Mesendoderm (in vitro differentiated cells): ENCODE measurements around the gene KCNC1.

Experiments used
- DNase-seq: peaks from one replicate; pipeline ENCODE4 v3.0.0; 2013
- H2AK5ac ChIP-seq: 2 replicates; pipeline ENCODE4 v1.6.1; 2013; ENCODE audit warnings: low read length, inconsistent platforms
- H2BK120ac ChIP-seq: 2 replicates; pipeline ENCODE4 v1.6.1; 2013; ENCODE audit warnings: low read depth, mild to moderate bottlenecking, low read length, moderate library complexity, mixed read lengths
- H2BK15ac ChIP-seq: replicated peaks from 2 replicates; pipeline ENCODE4 v1.6.1; 2013; ENCODE audit warnings: low read depth, mild to moderate bottlenecking, moderate library complexity
- H2BK5ac ChIP-seq: 2 replicates; pipeline ENCODE4 v1.6.1; 2013; ENCODE audit warnings: low read length, inconsistent platforms
- H3K18ac ChIP-seq: 2 replicates; pipeline ENCODE4 v1.6.1; 2013; ENCODE audit warnings: mild to moderate bottlenecking, low read length, mixed read lengths
- H3K23ac ChIP-seq: one replicate; pipeline ENCODE4 v1.6.1; 2013; ENCODE audit warnings: low read length
- H3K27ac ChIP-seq: 2 replicates; pipeline ENCODE4 v1.5.1; 2013; ENCODE audit warnings: low read depth, mild to moderate bottlenecking, inconsistent platforms, low read length, moderate library complexity
- H3K27me3 ChIP-seq: 2 replicates; pipeline ENCODE4 v1.6.1; 2013; ENCODE audit warnings: low read length, control low read depth, mild to moderate bottlenecking, inconsistent platforms; ENCODE audit not compliant: insufficient read depth, poor library complexity
- H3K36me3 ChIP-seq: 2 replicates; pipeline ENCODE4 v1.6.1; 2013; ENCODE audit warnings: low read length, inconsistent platforms; ENCODE audit not compliant: control insufficient read depth, insufficient read depth
- H3K4ac ChIP-seq: one replicate; pipeline ENCODE4 v1.6.1; 2013; ENCODE audit warnings: low read depth, mild to moderate bottlenecking, low read length, moderate library complexity
- H3K4me1 ChIP-seq: 2 replicates; pipeline ENCODE4 v1.6.1; 2013; ENCODE audit warnings: low read depth, low read length, inconsistent platforms; ENCODE audit not compliant: control insufficient read depth
- H3K4me2 ChIP-seq: 2 replicates; pipeline ENCODE4 v1.6.1; 2013; ENCODE audit warnings: low read length
- H3K4me3 ChIP-seq: 2 replicates; pipeline ENCODE4 v1.5.1; 2013; ENCODE audit warnings: mild to moderate bottlenecking, low read length
- H3K56ac ChIP-seq: one replicate; pipeline ENCODE4 v1.6.1; 2013; ENCODE audit warnings: low read length
- H3K79me1 ChIP-seq: 2 replicates; pipeline ENCODE4 v1.6.1; 2013; ENCODE audit warnings: low read length, inconsistent platforms
- H3K79me2 ChIP-seq: 2 replicates; pipeline ENCODE4 v1.6.1; 2013; ENCODE audit warnings: mild to moderate bottlenecking, low read length; ENCODE audit not compliant: control insufficient read depth, insufficient read depth
- H3K9ac ChIP-seq: 2 replicates; pipeline ENCODE4 v1.6.1; 2013; ENCODE audit warnings: low read length, inconsistent platforms
- H4K5ac ChIP-seq: one replicate; pipeline ENCODE4 v1.6.1; 2013; ENCODE audit warnings: low read length
- H4K8ac ChIP-seq: one replicate; pipeline ENCODE4 v1.6.1; 2013; ENCODE audit warnings: low read depth, mild to moderate bottlenecking, control low read depth, low read length, moderate library complexity
- WGBS: extraction: QIAGEN DNeasy Blood & Tissue Kit; methylation state at CpG from one replicate; pipeline ENCODE4 v1.1.7; 2013; ENCODE audit warnings: low lambda C conversion rate, missing lambda C conversion rate; ENCODE audit not compliant: insufficient coverage; ENCODE audit errors: extremely low coverage; 5-methylcytosine and 5-hydroxymethylcytosine counted together

Gene KCNC1

GRCh38 chr11:17750801-17751165 is 16.2 kb downstream of the KCNC1 start:
- no peak overlapping the region for H3K27ac ChIP-seq
- H3K23ac ChIP-seq, result no peak overlapping the region
- no peaks in the 10 kb centered on the region for H3K27me3 ChIP-seq
- no peaks in the 10 kb centered on the region for H3K79me1 ChIP-seq
- no peak for DNase-seq
- H2BK15ac ChIP-seq, result no peak overlapping the region
- H3K9ac ChIP-seq, result no peak overlapping the region
- H3K4me3 ChIP-seq, result no peak overlapping the region
- no peak overlapping the region for H4K5ac ChIP-seq
- WGBS, result no CpG with 5 or more reads among the region's 2 CpGs
- no peak overlapping the region for H3K4ac ChIP-seq
- H3K36me3 ChIP-seq, result no peaks in the 10 kb centered on the region
- H3K18ac ChIP-seq, result no peak overlapping the region
- H2BK120ac ChIP-seq, result no peak overlapping the region
- H3K79me2 ChIP-seq, result no peaks in the 10 kb centered on the region
- H3K56ac ChIP-seq, result no peak overlapping the region
- no peak overlapping the region for H2AK5ac ChIP-seq
- no peak overlapping the region for H2BK5ac ChIP-seq
- H3K4me2 ChIP-seq, result no peak overlapping the region
- no peak overlapping the region for H4K8ac ChIP-seq
- H3K4me1 ChIP-seq, result no peaks in the 10 kb centered on the region

GRCh38 chr11:17751558-17751957 is 17.0 kb downstream of the KCNC1 start:
- Histone ChIP-seq H3K4me3 (no peak overlapping the region), H4K8ac (no peak overlapping the region), H4K5ac (no peak overlapping the region), H2BK5ac (no peak overlapping the region), H3K4me1 (no peaks in the 10 kb centered on the region), H3K4me2 (no peak overlapping the region), H3K27ac (no peak overlapping the region), H3K27me3 (no peaks in the 10 kb centered on the region), H2BK120ac (no peak overlapping the region), H3K36me3 (no peaks in the 10 kb centered on the region), H2BK15ac (no peak overlapping the region), H3K4ac (no peak overlapping the region), H3K79me2 (no peaks in the 10 kb centered on the region), H3K9ac (no peak overlapping the region), H3K56ac (no peak overlapping the region), H3K18ac (no peak overlapping the region), H3K79me1 (no peaks in the 10 kb centered on the region), H2AK5ac (no peak overlapping the region), H3K23ac (no peak overlapping the region)
- no CpG with 5 or more reads among the region's 2 CpGs for WGBS
- no peak for DNase-seq

GRCh38 chr11:17752144-17752543 is 17.6 kb downstream of the KCNC1 start:
- H3K4me1 ChIP-seq, result no peaks in the 10 kb centered on the region
- H3K79me2 ChIP-seq, result no peaks in the 10 kb centered on the region
- DNase-seq, result no peak
- H2BK5ac ChIP-seq, result no peak overlapping the region
- H3K56ac ChIP-seq, result no peak overlapping the region
- no peak overlapping the region for H3K4me3 ChIP-seq
- H3K18ac ChIP-seq, result no peak overlapping the region
- no peak overlapping the region for H3K23ac ChIP-seq
- no peak overlapping the region for H2BK120ac ChIP-seq
- no peaks in the 10 kb centered on the region for H3K36me3 ChIP-seq
- H2AK5ac ChIP-seq, result no peak overlapping the region
- H3K79me1 ChIP-seq, result no peaks in the 10 kb centered on the region
- H3K4ac ChIP-seq, result no peak overlapping the region
- H4K8ac ChIP-seq, result no peak overlapping the region
- H3K27me3 ChIP-seq, result no peaks in the 10 kb centered on the region
- H3K4me2 ChIP-seq, result no peak overlapping the region
- H3K27ac ChIP-seq, result no peak overlapping the region
- no peak overlapping the region for H3K9ac ChIP-seq
- WGBS, result no CpG with 5 or more reads among the region's 7 CpGs
- no peak overlapping the region for H2BK15ac ChIP-seq
- H4K5ac ChIP-seq, result no peak overlapping the region

GRCh38 chr11:17753153-17753552 is 18.6 kb downstream of the KCNC1 start:
- no CpG with 5 or more reads among the region's 5 CpGs for WGBS
- Histone ChIP-seq H2AK5ac (no peak overlapping the region), H3K79me1 (no peaks in the 10 kb centered on the region), H2BK120ac (no peak overlapping the region), H3K4me1 (no peaks in the 10 kb centered on the region), H3K18ac (no peak overlapping the region), H3K36me3 (no peaks in the 10 kb centered on the region), H3K23ac (no peak overlapping the region), H3K9ac (no peak overlapping the region), H3K79me2 (no peaks in the 10 kb centered on the region), H3K4me2 (no peak overlapping the region), H4K8ac (no peak overlapping the region), H3K27ac (no peak overlapping the region), H2BK15ac (no peak overlapping the region), H3K27me3 (no peaks in the 10 kb centered on the region), H4K5ac (no peak overlapping the region), H3K4ac (no peak overlapping the region), H3K4me3 (no peak overlapping the region), H2BK5ac (no peak overlapping the region), H3K56ac (no peak overlapping the region)
- DNase-seq, result no peak

- Histone ChIP-seq H3K27me3 (no peaks in the 10 kb centered on the region), H4K5ac (no peak overlapping the region), H3K36me3 (no peaks in the 10 kb centered on the region), H3K79me2 (no peaks in the 10 kb centered on the region), H2BK120ac (no peak overlapping the region), H2BK5ac (no peak overlapping the region), H3K23ac (no peak overlapping the region), H3K9ac (no peak overlapping the region), H3K56ac (no peak overlapping the region), H4K8ac (no peak overlapping the region), H3K27ac (no peak overlapping the region), H3K4me3 (no peak overlapping the region), H2AK5ac (no peak overlapping the region), H3K4me1 (no peaks in the 10 kb centered on the region), H2BK15ac (no peak overlapping the region), H3K18ac (no peak overlapping the region), H3K4me2 (no peak overlapping the region), H3K79me1 (no peaks in the 10 kb centered on the region), H3K4ac (no peak overlapping the region)
- WGBS, result no CpG with 5 or more reads among the region's 10 CpGs
- no peak for DNase-seq
Observed at GRCh38 chr11:17753641-17754040, 19.1 kb downstream of the KCNC1 start.

GRCh38 chr11:17755891-17756290 is 21.3 kb downstream of the KCNC1 start:
- WGBS, result no CpG with 5 or more reads among the region's 3 CpGs
- Histone ChIP-seq H3K23ac (no peak overlapping the region), H4K8ac (no peak overlapping the region), H4K5ac (no peak overlapping the region), H2BK5ac (no peak overlapping the region), H3K36me3 (no peaks in the 10 kb centered on the region), H3K9ac (no peak overlapping the region), H3K4me1 (no peaks in the 10 kb centered on the region), H3K27ac (no peak overlapping the region), H3K56ac (no peak overlapping the region), H2BK120ac (no peak overlapping the region), H2AK5ac (no peak overlapping the region), H3K4me2 (no peak overlapping the region), H3K27me3 (no peaks in the 10 kb centered on the region), H3K18ac (no peak overlapping the region), H2BK15ac (no peak overlapping the region), H3K79me1 (no peaks in the 10 kb centered on the region), H3K4me3 (no peak overlapping the region), H3K4ac (no peak overlapping the region), H3K79me2 (no peaks in the 10 kb centered on the region)
- no peak for DNase-seq
